HT-29 (cell line): Measurements from ENCODE around the gene SPACA6. TPM values are rescaled to one million over a fixed set of nuclear protein-coding genes. Genes with fewer than 3 reads are reported as not detected.
A peak's percentile ranks its signal among the peaks of the same experiment; 100 is the strongest.

Source experiments
- DNase-seq: peaks from one replicate; pipeline ENCODE4 v3.0.0-alpha.2; 2015; ENCODE audit warnings: low spot score
- total RNA-seq: library from RNA; depleted of rRNA; stranded (reverse); fragments of >200 nt; shearing (Covaris generic); gene quantifications from 2 replicates; pipeline ENCODE4 v1.2.3, GENCODE V29; 2014

Gene SPACA6
- total RNA-seq, 1 experiment from 2014 or later = 17.8 TPM

- peak; percentile 96 for DNase-seq
These were observed 10.7 kb downstream of the SPACA6 start for GRCh38 chr19:51703575-51704515.

- DNase-seq = no peak
These were observed 11.5 kb downstream of the SPACA6 start for GRCh38 chr19:51704626-51705025.

GRCh38 chr19:51706296-51706695, 13.2 kb downstream of the SPACA6 start:
- DNase-seq = no peak

- DNase-seq = no peak
These were observed 13.8 kb downstream of the SPACA6 start for GRCh38 chr19:51706885-51707284.

GRCh38 chr19:51708811-51709210, 15.7 kb downstream of the SPACA6 start:
- DNase-seq = no peak

GRCh38 chr19:51709575-51709974, 16.4 kb downstream of the SPACA6 start:
- DNase-seq = no peak

- no peak for DNase-seq
These were observed 17.0 kb downstream of the SPACA6 start for GRCh38 chr19:51710163-51710562.

GRCh38 chr19:51711702-51712101, 18.6 kb downstream of the SPACA6 start:
- no peak for DNase-seq

- peak; percentile 87 for DNase-seq
These were observed 19.4 kb downstream of the SPACA6 start for GRCh38 chr19:51712461-51713081.

GRCh38 chr19:51713319-51714285, 20.5 kb downstream of the SPACA6 start:
- no peak for DNase-seq

- DNase-seq = no peak
These were observed 21.7 kb downstream of the SPACA6 start for GRCh38 chr19:51714848-51715247.

- DNase-seq = no peak
These were observed 22.7 kb downstream of the SPACA6 start for GRCh38 chr19:51715850-51716249.

GRCh38 chr19:51716925-51717324, 23.8 kb downstream of the SPACA6 start:
- DNase-seq = no peak

- DNase-seq = no peak
These were observed 26.3 kb downstream of the SPACA6 start for GRCh38 chr19:51719251-51719988.

- no peak for DNase-seq
These were observed 28.8 kb downstream of the SPACA6 start for GRCh38 chr19:51721905-51722304.

GRCh38 chr19:51722492-51722891, 29.4 kb downstream of the SPACA6 start:
- DNase-seq = no peak

GRCh38 chr19:51724543-51724942, 31.4 kb downstream of the SPACA6 start:
- no peak for DNase-seq

- peak; percentile 74 for DNase-seq
These were observed 32.9 kb downstream of the SPACA6 start for GRCh38 chr19:51726049-51726448.

GRCh38 chr19:51727349-51727880, 34.3 kb downstream of the SPACA6 start:
- no peak for DNase-seq

- DNase-seq = no peak
These were observed 36.7 kb downstream of the SPACA6 start for GRCh38 chr19:51729781-51730180.
